HG03045 (cell line): Measurements from ENCODE around the gene ST6GALNAC6.
"Not testable (repeated sequence)": the region's sequence is repeated elsewhere in the genome, so short reads cannot be mapped to it uniquely, and the experiment has no call there.

Experiments used
- ATAC-seq: cut with Tn5 transposase; IDR thresholded peaks from one replicate; pipeline ENCODE4 v1.9.1; 2021; ENCODE audit warnings: mild to moderate bottlenecking, moderate library complexity; ENCODE audit not compliant: unreplicated experiment

Gene ST6GALNAC6

DNA sequence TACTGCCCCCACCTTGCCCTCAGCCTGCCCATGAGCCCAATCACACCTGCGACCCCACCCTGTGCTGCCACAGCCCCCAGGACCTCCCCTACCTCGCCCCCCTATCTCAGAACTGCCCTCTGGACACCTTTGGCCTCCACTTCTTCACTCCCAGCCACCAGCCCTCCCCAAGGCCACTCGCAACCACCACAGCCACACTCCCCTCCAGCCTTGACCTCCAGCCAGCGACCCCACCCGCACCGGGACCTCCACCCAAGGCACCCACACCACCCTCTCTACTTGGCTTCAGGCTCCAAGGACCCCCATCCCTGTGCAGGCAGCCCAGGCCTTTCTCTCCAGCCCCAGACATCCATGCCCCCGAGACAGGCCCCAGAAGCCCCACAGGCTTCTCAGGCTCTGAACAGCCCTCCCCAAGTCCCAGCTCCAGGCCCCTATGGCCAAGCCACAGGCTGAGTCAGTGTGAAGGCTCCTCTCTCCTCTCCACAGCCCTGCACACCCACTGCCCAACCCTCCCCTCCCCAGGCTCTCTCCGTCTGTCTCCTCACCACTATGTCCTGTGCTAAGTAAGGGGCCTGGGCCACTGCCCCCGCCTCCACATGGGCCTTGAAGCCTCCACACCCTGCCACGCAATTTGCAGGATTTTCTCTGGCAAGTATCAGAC lies 24.0 kb downstream of the ST6GALNAC6 start:
- no peak for ATAC-seq

DNA sequence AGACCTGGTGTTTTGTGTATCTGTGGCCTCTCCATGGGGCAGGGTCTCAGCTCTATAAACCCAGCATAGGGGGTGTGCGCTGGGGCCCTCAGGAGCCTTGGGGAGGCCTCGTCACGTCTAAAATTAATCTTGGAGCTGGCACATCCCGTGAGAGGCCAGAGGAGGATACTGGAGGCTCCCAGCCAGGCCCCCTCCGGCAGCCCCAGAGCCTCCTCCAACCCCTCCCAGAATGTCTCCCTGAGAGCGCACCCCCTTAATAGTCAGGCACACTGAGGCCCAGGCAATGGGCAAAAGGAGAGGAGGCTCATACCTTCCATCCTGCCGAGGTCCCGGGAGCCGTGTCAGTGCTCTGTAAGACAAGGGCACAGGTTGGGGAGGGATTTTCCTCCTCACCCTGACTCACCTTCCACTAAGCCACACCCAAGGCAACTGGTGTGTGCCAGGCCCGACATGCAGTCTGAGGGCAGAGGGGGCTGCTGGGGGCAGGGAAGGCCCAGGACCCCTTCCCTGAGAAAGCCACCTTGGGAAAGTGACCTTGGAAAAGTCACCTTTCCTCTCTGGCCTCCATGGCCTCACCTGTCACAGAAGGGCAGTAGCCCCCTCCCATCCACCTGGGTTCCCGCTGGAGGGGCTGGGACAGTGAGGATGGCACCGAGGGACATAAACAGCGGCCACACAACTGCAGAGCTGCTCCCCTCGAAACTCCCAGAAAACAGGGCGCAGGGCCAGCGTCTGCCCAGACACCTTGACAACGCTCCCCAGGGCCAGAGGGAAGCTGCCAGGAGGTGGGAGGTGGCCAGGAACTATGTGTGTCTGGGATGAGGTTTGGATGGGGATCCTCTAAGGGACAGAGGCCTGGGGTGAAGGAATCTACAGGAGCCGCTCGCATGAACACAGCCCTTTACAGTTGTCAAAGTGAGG lies 24.8 kb downstream of the ST6GALNAC6 start:
- ATAC-seq, result no peak

DNA sequence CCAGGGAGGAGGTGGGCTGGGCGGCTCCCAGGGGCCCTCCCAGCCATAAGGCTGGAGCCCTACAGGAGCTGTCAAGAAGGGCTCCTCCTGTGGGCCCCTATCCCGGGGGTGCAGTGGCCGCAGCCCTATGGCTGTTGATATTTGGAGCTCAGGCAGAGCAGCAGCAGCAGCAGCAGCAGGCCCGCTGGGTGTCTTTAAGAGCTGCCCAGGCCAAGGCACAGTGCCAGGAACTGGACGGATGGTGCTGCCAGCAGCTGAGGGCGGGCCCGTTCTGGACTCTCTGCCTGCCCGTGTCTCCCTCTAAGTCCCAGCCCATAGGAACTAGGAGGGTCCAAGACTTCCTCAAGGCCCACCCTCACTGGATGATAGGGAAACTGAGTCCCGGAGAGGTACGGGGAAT lies 25.5 kb downstream of the ST6GALNAC6 start:
- no peak for ATAC-seq

DNA sequence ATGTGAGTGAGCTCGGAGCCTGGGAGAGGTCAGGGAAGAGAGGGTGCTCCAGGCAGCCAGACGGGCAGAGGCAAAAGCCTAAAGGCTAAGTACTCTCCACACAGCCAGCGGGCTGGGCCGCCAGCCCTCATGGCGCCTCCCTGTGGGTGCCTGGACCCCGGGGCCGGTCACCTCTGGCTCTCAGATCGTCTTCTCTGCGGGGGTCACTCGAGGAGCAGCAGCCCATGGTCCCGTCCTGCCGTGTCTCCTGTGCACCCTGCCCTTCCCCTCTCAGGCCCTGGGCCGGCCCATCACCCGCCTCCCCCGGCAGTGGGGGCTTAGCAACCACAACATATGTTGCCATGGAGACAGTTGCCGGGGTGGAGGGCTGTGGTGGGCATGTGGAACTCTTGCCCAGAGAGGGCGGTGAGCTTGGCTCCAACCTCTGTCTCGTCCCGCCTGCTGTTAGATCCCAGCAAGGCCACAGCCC lies 26.1 kb downstream of the ST6GALNAC6 start:
- no peak for ATAC-seq

DNA sequence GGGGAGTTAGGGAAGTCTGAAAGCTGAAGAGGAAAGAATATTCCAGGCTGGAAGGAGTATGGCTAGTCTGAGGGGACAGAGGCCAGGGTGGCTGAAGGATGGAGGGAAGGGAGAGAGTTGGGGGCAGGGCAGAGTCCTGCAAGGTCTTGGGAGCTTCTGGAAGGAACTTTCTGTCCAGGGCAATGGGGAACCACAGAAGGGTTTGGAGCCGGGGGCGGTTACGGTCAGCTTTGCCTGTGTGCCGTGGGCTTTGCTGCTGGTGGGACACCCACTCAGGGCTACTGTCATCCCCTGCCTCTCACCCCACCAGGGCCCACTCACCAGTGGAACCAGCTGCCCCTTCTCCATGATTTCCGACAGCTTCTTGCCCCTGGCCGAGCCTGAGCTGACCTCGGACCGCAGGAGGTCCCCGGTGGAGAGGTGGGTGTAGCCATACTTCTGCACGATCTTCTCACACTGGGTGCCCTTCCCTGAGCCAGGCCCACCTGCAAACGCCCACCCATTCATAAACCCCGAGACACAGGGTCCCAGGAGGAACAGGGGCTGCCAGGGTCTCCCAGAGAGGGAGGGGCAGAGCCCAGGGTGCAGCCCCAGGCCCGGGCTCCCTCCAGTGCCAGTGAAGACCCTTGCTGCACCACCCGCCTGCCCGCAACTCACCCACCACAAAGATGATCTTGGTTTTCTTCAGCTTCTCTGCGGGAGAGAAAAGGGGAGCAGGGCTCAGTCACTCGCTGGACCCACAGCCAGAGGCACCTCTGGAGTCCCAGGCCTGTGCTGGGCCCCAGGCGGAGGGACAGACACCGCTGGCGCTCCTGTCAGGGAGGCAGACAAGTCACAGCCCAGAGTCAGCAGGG lies 26.8 kb downstream of the ST6GALNAC6 start:
- ATAC-seq, result no peak

DNA sequence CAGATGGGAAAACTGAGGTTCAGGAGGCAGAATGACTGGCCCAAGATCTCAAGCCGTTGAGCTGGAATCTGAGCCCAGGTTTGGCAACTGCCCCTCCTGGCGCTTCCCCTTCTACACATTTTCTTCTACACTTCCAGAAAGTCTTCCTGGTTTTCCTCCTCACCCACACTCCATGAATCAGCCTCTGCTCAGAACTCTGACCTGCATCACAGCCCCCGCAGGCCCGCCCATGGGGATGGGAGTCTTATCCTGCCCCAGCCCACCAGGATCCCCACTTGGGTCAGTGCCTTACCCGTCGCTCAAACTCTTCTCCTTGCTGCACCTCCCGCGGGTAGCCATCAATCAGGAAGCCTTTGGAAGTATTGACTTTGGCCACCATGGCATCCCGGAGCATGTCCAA lies 27.9 kb downstream of the ST6GALNAC6 start:
- ATAC-seq, result no peak

DNA sequence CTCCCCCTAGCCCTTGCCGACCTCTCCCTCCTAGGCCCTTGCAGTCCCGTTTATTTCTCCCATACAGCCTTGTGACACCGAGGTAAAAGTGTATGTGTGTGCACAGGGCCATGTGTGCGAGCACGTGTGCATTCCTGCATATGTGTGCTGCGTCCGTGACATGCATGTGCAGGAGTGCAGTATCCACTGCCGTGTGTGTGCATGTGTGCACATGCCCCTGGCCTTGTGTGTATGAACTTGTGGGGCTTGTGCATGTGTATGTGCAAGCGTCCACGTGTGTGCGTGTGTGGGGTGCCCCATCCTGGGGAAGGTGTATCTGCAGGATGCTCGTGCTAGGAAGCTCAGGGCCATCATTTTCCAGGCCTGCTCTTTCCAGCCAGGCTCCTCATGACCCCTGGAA lies 28.5 kb downstream of the ST6GALNAC6 start:
- no peak for ATAC-seq

DNA sequence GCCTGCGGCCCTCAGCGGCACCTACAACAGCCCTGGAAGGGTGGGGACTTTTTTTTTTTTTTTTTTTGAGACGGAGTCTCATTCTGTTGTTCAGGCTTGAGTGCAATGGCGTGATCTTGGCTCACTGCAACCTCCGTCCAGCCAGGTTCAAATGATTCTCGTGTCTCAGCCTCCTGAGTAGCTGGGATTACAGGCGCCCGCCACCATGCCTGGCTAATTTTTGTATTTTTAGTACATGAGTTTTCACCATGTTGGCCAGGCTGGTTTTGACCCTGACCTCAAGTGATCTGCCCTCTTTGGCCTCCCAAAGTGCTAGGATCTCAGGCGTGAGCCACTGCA lies 29.3 kb downstream of the ST6GALNAC6 start:
- not testable (repeated sequence) for ATAC-seq

DNA sequence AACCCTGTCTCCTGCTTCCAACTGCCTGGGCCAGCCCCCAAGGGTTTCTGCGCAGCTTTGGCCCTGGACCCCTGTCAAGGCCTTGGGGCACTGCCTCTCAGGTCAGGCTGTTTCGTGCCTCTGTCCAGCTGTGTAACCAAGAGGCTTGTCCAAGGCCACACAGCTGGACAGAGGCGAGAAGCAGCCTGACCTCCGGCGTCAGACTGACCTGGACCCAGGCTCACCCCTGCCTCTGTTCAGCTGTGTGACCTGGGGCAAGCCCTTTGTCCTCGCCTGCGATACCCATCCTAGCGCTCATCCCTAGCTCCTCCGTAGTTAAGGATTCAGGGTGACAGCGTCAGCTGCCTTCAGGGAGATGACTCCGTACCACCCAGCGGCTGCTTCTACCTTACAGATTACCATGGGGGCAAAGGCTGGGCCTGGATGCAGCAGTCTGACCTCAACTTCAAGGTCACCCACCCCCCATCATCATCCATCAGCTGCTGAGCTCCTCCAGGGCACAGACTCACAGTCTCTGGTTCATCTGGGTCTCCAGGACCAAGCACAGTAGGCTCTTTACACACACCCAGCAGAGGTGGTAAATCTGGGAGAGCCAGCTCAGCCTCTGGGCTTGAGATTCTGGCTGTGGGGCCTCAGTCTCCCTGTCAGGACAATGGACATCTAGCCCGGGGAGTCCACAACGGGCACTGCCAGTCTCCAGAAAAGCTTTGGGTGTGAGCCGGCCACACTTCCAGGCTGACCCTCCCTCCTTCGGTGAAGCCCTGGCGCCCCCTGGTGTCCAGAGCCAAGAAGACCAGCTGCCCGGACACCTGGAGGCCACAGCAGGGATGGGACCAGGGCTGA lies 29.9 kb downstream of the ST6GALNAC6 start:
- ATAC-seq, result no peak

DNA sequence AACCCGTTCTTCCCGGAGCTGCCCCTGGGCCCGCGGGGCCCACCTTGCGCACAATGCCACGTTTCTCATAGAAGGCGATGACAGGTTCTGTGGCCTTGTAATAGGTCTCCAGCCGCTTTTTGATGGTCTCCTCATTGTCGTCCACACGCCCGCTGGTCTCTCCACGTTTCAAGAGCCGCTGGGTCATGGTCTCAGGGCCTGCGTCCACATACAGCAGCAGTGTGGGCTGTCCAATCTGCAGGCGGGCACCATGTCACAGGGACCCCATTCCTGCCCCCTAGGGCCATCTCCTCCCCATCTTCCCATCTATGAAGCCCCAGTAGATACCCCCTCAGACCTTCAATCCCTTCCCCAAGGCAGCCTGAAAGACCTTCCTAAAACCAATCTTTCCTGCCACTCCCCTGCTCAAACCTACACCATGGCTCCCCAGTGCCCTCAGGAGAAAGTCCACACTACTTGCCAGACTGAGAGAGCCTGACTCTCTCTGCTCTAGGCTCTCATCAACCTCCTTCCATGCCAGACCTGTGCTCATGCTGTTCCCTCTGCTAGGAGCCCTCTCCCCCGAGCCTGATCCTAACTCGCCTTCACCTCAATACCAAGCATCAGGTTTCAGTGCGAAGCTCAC lies 31.0 kb downstream of the ST6GALNAC6 start:
- ATAC-seq, result no peak

DNA sequence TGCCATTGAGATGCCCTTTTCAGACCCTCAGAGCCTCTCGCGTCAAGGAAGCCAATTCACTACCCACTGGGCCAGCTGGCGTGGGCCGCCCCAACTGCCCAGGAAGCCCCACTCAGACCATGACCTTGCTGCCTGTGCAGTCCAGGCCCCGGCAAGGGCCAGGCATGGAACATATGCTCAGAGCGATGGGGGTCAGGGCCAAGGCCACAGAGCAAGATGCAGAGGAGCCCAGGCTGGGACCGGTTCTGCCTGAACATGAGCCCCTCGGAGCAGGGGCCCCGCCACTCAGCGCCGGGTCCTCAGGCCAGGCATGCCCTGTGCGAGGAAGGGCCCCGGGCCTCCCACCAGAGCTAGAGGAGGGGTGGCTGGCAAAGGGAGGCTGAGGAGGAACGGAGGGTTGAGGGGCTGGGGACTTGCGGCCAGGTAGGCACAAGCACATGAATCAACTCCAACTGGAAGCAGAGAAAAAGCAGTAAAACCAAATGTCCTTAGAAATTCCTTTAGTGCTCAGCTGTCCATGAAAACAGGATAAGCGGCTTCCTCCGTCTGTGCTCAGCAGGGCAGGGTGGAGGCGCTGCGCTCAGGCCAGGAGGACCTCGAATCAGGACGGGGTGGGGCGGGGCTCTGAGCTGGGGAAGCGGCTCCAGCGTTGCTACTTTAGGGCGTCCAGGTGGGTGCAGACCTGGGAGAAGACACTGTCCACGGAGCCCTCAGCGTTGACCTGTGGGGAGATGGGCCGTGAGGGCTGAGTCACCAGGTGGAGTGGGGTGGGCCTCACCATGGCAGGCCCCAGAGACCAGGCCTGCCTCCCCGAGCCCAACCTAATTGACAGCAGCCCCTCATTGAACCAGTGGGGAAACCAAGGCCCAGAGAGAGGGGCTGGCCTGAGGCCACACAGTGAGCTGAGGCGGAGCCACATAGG lies 31.8 kb downstream of the ST6GALNAC6 start:
- no peak for ATAC-seq

DNA sequence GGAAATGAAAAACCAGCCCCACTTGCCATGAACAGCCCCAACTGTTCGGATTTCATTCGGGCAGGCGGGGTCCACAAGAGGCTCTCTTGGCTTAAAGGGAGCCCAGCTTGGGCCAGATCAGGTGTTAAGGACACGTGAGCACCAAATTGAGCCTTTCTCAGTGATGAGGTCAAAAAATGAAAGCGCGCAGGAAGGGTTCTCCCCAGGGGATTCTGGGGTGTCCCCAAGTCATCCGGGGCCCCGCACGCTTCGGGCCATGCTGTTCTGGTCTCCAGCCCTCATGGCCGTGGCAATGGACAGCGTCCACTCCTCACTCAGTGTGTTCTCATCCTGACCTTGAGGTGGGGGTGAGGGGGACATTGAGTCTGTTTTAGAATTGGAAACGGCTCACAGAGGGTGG lies 32.9 kb downstream of the ST6GALNAC6 start:
- no peak for ATAC-seq

DNA sequence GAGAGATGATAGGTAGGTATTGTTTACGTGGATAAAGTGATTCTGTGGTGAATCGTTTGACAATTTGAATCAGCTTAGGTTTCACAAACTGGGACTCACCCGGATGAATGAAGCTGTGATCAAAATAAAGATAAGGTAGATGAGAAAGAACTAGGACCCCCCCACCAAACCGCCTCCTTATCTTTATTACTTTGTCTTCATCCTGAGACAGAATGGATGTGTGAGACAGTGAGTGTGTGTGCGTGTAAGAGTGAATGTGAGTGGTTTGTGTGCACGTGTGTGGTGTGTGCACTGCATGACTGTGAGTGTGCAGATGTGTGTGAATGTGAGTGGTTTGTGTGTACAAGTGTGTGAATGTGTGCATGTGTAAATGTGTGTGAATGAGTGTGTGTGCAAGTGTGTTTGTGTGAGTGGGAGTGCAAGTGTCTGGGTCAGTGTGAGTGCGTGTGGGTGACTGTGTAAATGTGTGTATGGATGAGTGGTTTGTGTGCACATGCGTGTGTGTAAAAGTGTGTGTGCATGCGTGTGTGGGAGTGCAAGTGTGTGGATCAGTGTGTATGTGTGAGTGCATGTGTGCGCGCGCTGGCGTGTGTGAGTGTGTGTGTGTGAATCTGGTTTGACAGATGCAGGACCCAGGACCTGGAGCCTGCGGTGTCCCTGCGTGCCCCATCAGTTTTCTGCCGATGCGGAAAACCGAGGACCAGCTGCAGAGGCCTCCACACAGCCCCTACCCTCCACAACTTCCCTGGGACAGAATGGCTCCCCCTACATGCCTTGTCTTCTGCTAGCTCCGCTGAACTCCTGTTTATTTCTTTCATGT lies 33.5 kb downstream of the ST6GALNAC6 start:
- ATAC-seq, result no peak

DNA sequence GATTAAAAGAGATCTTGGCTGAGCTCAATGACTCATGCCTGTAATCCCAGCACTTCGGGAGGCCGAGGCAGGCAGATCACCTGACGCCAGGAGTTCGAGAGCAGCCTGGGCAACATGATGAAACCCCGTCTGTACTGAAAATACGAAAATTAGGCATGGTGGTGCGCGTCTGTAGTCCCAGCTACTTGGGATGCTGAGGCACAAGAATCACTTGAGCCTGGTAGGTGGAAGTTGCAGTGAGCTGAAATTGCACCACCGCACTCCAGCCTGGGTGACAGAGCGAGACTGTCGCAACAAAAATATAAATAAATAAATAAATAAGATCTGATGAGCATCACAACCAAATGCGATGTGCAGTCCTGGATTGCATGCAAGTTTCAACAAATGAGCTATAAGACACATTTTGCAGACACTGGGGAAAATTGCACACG lies 36.2 kb downstream of the ST6GALNAC6 start:
- ATAC-seq, result no peak

DNA sequence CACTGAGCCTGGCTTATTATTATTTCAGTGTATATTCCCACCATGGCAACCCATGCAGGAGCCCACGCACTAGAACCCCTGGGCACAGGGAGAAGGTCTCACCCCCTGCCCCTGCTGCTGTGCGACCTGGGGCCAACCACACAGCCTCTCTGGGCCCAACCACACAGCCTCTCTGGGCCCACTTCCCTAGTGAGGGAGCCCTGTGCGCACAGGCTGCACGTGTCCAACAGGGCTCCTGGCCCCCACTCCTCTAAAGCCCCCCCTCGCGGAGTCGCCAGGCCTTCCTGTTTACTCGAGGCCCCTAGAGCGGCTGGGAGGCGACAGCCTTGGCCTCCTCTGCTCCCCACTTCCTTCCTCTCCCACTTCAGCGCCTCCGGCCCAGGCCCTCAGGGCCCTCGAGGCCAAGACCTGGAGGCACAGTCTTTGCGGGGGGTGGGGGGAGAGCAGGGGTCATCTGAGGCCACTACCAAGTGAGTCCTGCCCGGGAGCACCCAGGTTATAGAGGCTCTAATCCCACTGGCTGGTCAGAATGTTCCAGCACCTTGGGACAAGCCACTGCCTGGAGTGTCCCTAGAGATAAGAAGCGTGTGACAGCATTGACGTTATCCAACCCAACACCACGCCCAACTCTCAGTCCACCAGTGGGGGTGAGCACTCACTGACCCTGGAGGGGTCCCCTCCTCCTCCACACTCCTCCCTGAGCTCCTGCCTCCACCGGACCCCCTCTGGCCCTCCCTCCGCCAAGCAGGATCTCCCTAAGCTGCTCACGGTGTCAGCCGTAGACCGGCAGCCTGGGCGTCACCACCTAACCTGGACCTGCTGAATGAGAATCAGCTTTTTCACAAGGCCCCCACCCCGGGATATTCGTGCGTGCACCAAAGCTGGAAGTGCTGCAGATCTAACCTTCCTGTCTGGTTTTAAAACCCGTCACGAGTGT lies 37.1 kb downstream of the ST6GALNAC6 start:
- no peak for ATAC-seq

DNA sequence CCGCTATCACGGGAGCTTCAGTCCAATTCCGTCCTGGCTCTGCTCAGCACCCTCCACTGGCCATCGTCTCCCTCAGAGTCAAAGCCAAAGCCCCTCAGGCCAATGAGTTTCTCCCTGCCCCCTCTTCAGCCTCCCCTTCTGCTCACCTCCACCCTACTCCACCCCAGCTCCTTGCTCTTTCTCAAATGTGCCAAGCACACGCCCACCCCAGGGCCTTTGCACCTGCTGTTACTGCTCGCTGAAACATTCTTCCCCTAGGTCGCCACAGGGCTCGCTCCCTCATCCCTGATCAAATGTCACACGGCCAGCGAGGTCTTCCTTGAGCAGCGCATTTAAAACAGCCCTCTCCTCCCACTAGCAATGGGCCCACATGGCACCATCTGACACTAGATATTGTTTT lies 38.6 kb downstream of the ST6GALNAC6 start:
- no peak for ATAC-seq

DNA sequence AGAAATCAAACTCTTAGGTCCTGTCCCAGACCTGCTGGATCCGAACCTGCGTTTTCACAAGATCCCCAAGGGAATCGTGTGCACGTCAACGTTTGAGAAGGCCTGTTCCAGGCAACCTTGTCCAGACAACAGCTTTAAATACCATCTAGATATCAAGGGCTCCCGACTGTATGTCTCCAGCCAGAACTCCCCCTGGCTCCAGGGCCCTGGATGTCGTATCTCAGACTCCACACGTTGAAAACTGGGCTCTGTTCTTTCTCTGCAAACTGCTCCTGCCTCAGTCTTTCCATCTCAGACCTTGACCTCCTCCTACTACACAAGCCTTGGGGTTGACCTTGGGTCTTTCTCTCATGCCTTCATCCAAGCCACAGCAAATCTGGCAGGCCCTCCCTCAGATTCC lies 39.1 kb downstream of the ST6GALNAC6 start:
- no peak for ATAC-seq
